Smooth muscle cell (in vitro differentiated cells): ENCODE results near the gene MARK2. TPM values are rescaled to one million over a fixed set of nuclear protein-coding genes. Genes with fewer than 3 reads are reported as not detected.

Experiments used
- DNase-seq: peaks from one replicate; lab custom pipeline; 2025; ENCODE audit not compliant: unreplicated experiment; lab: John Stamatoyannopoulos, UW
- H2AFZ ChIP-seq: fragments of 200-600 bp; sonication (generic); 2 replicates; pipeline ENCODE4 v1.6.0; 2016; ENCODE audit warnings: antibody characterized with exemption, low read depth, mild to moderate bottlenecking
- H3F3A ChIP-seq: fragments of 200-600 bp; sonication (generic); 2 replicates; pipeline ENCODE4 v1.6.0; 2017; ENCODE audit warnings: antibody characterized with exemption, low read depth
- H3K27ac ChIP-seq: fragments of 200-600 bp; sonication (generic); 2 replicates; pipeline ENCODE4 v1.5.1; 2016; ENCODE audit warnings: low read depth, mild to moderate bottlenecking
- H3K27me3 ChIP-seq: fragments of 200-600 bp; sonication (generic); 2 replicates; pipeline ENCODE4 v1.6.1; 2016; ENCODE audit warnings: low read depth, mild to moderate bottlenecking
- H3K36me3 ChIP-seq: fragments of 200-600 bp; sonication (generic); 2 replicates; pipeline ENCODE4 v1.5.1; 2016; ENCODE audit warnings: low read depth
- H3K4me1 ChIP-seq: fragments of 200-600 bp; sonication (generic); 2 replicates; pipeline ENCODE4 v1.5.1; 2016; ENCODE audit warnings: low read depth
- H3K4me2 ChIP-seq: fragments of 200-600 bp; sonication (generic); 2 replicates; pipeline ENCODE4 v1.6.0; 2016; ENCODE audit warnings: mild to moderate bottlenecking
- H3K4me3 ChIP-seq: fragments of 200-600 bp; sonication (generic); 2 replicates; pipeline ENCODE4 v1.5.1; 2016; ENCODE audit warnings: mild to moderate bottlenecking
- H3K79me2 ChIP-seq: fragments of 200-600 bp; sonication (generic); 2 replicates; pipeline ENCODE4 v1.6.0; 2016; ENCODE audit warnings: low read depth, mild to moderate bottlenecking
- H3K9ac ChIP-seq: fragments of 200-600 bp; sonication (generic); 2 replicates; pipeline ENCODE4 v1.6.0; 2016; ENCODE audit warnings: low read depth
- H3K9me3 ChIP-seq: fragments of 200-600 bp; sonication (generic); replicated peaks from 2 replicates; pipeline ENCODE4 v1.5.1; 2016; ENCODE audit warnings: low read depth
- H4K20me1 ChIP-seq: fragments of 200-600 bp; sonication (generic); 2 replicates; pipeline ENCODE4 v1.6.0; 2016; ENCODE audit warnings: low read depth
- WGBS: methylation state at CpG from one replicate; pipeline ENCODE4 v1.1.7; 2016; ENCODE audit warnings: low lambda C conversion rate; 5-methylcytosine and 5-hydroxymethylcytosine counted together
- polyA plus RNA-seq: library from polyadenylated mRNA; unstranded; fragments of >200 nt; fragmentation: Nextera tagmentation; extraction: Ambion mirVana; gene quantifications from 2 replicates; pipeline ENCODE4 v1.2.1, GENCODE V29; 2016
- total RNA-seq: library from RNA; depleted of rRNA; stranded (reverse); fragments of >200 nt; gene quantifications from 2 replicates; pipeline ENCODE4 v1.2.3, GENCODE V29; 2014
- TF ChIP-seq, protein P1 (sequence below): fragments of 200-600 bp; sonication (generic); IDR thresholded peaks from 2 replicates; pipeline ENCODE4 v1.5.1; 2017; ENCODE audit warnings: borderline replicate concordance, mild to moderate bottlenecking, antibody characterized with exemption; ENCODE audit not compliant: insufficient read depth, poor library complexity, severe bottlenecking

MARK2 gene
- total and polyA plus RNA-seq, 2 experiments from 2014 or later: 14.2 to 23.3 TPM

DNA sequence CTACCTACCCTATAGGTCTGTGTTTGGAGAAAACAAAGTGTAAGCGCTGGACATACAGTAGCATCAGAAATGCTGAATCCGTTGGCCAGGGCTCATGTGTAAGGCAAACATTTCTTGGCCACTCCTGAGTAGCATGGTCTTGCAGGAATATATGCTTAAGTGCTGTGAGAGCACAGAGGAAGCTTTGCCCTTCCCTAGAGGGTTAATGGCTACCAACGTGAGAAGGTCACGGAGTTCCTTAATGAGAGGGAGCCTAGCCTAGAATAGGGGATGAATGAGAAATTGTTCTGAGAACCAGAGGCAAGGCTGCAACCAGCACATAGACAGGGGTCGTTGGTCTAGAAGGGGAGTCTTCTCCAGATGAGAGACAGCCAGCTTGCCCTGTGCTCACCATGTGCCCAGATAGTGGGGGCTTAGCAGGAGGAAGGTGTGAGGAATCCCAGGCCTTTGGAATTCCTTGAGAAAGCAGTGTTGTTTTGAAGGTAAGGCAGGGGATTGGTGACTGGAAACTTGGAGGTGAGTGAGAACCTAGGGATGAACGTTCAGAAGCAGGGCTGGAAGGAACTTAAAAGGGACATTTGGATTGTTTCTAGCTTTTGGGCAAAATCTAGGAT is 48.6 kb downstream of the MARK2 start:
- Histone ChIP-seq H2AFZ (no peak overlapping the region), H3K27ac (peak overlapping the region; percentile 68), H3K9me3 (no peaks in the 10 kb centered on the region), H3K4me3 (no peak overlapping the region), H3F3A (peaks cover 9% of the 10 kb centered on the region), H3K27me3 (no peaks in the 10 kb centered on the region), H3K9ac (no peak overlapping the region), H4K20me1 (peaks cover 99% of the 10 kb centered on the region), H3K36me3 (no peaks in the 10 kb centered on the region), H3K4me2 (peak overlapping the region; percentile 60), H3K4me1 (no peaks in the 10 kb centered on the region), H3K79me2 (peaks cover 75% of the 10 kb centered on the region)
- DNase-seq: no peak
- WGBS: 62% methylated on average over 6 of the region's 6 CpGs
- TF ChIP-seq, protein P1, sequence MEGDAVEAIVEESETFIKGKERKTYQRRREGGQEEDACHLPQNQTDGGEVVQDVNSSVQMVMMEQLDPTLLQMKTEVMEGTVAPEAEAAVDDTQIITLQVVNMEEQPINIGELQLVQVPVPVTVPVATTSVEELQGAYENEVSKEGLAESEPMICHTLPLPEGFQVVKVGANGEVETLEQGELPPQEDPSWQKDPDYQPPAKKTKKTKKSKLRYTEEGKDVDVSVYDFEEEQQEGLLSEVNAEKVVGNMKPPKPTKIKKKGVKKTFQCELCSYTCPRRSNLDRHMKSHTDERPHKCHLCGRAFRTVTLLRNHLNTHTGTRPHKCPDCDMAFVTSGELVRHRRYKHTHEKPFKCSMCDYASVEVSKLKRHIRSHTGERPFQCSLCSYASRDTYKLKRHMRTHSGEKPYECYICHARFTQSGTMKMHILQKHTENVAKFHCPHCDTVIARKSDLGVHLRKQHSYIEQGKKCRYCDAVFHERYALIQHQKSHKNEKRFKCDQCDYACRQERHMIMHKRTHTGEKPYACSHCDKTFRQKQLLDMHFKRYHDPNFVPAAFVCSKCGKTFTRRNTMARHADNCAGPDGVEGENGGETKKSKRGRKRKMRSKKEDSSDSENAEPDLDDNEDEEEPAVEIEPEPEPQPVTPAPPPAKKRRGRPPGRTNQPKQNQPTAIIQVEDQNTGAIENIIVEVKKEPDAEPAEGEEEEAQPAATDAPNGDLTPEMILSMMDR: no peak

DNA sequence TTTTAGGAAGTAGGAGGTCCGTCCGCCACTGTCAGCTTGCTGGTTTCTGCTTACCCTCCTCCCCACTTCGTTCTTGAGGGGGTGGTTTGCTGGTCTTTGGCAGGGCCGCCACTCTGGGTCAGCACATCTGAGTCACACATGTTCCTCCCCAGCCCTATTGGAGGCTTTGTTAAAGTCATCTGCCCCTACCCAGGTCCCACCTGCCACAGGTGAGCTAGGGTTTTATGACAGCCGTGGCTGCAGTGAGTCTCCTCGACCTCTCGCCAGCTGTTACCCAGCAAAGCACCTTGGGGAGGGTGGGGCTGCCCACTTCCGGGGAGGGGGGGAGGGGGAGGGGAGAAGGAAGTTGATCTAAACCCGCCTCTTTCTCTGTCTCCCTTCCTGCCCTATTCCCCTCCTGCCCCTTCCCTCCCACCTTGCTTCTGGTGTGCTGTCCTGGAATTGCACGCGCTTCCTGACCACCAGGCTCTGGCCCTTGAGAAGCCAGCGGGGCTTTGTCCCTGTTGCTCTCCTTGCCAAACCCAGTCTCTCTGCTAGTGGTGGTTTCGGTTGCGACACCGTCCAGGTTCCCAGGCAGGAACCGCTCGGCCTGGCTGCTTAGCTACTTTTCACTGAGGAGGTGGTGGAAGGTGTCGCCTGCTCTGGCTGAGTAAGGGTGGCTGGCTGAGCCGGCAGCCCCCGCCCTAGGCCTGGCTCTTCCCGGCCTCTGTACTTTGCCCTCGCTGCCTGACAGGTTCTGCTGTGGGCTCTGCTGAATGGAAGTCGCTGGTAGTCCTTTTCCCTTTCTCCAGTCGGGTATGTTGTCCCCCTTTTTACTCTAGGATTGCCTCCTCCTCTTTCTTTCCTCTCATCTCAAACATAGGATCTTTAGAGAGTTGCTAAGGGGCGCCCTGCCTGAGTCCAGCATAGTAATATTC is 49.5 kb downstream of the MARK2 start:
- no peak for DNase-seq
- 45% methylated on average over 22 of the region's 25 CpGs for WGBS

DNA sequence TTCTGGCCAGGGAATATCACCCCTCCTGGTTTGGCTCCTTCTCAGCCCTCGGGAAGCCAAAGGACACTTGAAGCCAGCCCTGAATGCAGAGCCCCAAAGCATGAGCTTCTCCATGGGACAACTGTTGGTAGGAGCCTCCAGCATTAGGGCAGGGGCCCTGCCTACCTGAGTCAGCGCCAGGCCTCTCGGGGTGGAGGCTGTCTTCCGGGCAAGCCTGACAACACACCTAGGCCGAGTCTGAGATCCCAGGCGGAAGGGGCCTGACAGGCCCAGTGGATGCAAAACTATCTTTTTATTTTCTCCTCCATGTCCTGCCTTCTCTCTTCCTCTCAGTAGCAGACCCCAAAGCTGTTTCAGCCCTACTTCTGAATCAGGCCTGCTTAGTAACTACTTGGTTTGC is 50.4 kb downstream of the MARK2 start:
- 95% methylated on average over 6 of the region's 6 CpGs for WGBS
- no peak overlapping the region for H2AFZ ChIP-seq
- H3K27me3 ChIP-seq: no peaks in the 10 kb centered on the region
- H3K9me3 ChIP-seq: no peaks in the 10 kb centered on the region
- peak overlapping the region; percentile 68 for H3K27ac ChIP-seq
- H3K4me3 ChIP-seq: peak overlapping the region; percentile 37
- DNase-seq: no peak
- peaks cover 83% of the 10 kb centered on the region for H3K79me2 ChIP-seq
- H4K20me1 ChIP-seq: peaks cover 99% of the 10 kb centered on the region
- TF ChIP-seq, protein P1: no peak
- peaks cover 10% of the 10 kb centered on the region for H3F3A ChIP-seq
- no peaks in the 10 kb centered on the region for H3K4me1 ChIP-seq
- peak overlapping the region; percentile 60 for H3K4me2 ChIP-seq
- peak overlapping the region; percentile 1 for H3K9ac ChIP-seq
- H3K36me3 ChIP-seq: no peaks in the 10 kb centered on the region

More for the DNA sequence above, 49.5 kb downstream of the MARK2 start:
- Histone ChIP-seq H2AFZ (no peak overlapping the region), H3K4me3 (peak overlapping the region; percentile 37), H3K9me3 (no peaks in the 10 kb centered on the region), H4K20me1 (peaks cover 99% of the 10 kb centered on the region), H3K4me2 (peak overlapping the region; percentile 60), H3K9ac (peak overlapping the region; percentile 1), H3K4me1 (no peaks in the 10 kb centered on the region), H3K79me2 (peaks cover 74% of the 10 kb centered on the region), H3F3A (peaks cover 10% of the 10 kb centered on the region), H3K27ac (peak overlapping the region; percentile 68), H3K36me3 (no peaks in the 10 kb centered on the region), H3K27me3 (no peaks in the 10 kb centered on the region)
- TF ChIP-seq, protein P1: no peak
